Activated CD4-positive, alpha-beta T cell treated with anti-CD3 and anti-CD28 coated beads, Interleukin-2, amount 50 U/mL, for 48 hours (primary cell): ENCODE results near the gene COA7.
A peak's percentile ranks its signal among the peaks of the same experiment; 100 is the strongest.
"Not testable (repeated sequence)": the region's sequence is repeated elsewhere in the genome, so short reads cannot be mapped to it uniquely, and the experiment has no call there.

ENCODE experiments used
- DNase-seq, 2 experiments: peaks; one replicate each; pipeline ENCODE4 v3.0.0-alpha.2; 2020

COA7 gene

DNA sequence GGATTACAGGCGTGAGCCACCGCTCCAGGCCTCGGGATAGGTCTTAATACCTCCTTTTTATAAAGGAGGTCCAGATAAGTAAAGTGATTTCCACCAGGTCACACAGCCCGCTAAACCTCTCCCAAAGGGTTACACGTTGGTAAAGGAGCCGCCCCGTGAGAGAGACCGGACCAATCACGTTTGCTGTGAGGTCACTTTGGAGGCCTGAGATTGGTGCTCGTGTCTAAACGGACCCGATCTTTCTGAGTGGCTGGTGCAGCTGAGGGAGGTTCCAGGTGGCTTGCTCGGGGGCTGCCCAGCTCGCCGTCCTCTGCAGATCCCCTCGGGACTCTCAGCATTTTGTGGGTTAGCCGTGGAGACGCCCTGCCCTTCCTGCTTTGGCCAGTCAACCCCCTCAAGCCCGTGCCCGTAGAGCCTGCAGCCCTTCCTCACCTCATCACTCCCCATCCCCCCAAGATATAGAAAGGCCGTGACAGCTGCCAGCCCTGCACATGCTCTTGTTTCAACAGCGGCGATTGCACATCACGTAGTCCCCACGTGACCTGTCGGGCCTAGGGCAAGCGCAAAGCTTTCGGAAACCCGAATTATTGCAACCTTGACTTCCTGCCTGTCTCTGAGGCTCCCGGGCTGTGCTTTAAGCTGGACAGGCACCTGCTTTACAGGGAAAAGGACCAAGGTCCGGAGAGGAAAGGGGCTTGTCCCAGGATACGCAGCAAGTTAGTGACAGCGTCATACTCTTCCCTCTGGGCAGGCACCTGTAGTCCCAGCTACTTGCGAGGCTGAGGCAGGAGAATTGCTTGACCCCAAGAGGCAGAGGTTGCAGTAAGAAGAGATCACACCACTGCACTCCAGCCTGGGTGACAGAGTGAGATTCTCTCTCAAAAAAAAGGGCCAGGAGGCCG is 5.0 kb upstream of the COA7 start:
- peak; percentile 78 to 85 for DNase-seq

DNA sequence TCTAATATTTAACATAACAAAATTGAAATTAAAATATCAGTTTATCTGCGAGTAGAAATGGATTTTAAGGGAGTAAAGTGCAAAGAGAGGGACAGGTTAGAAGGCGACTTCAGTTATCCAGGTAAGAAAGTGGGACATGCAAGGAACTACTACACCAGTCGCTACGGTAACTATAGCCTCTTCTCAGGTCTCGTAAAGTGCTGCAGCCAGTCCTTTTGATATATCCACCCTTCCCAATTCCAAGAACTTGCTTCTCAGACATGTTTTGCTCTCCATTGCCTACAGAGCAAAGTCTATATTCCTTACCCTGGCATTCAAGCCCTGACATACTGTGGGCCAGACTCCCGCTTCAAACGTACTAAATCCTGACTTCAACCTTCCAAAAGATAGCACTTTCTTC is 2.5 kb downstream of the COA7 start:
- DNase-seq, result no peak

DNA sequence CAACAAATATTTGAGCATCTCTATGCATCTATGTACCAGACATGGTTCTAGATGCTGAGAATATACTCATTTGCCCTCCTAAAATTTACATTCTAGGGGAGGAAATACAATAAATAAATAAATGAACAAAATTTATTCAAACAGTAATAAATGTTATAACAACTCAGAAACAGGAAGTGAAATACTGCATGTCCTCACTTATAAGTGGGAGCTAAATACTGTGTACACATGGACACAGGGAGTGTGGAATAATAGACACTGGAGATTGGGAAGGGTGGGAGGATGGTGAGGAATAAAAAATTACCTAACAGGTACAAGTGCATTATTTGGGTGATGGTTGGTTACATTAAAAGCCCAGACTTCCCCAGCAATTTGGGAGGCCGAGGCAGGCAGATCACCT is 4.3 kb downstream of the COA7 start:
- no peak for DNase-seq

DNA sequence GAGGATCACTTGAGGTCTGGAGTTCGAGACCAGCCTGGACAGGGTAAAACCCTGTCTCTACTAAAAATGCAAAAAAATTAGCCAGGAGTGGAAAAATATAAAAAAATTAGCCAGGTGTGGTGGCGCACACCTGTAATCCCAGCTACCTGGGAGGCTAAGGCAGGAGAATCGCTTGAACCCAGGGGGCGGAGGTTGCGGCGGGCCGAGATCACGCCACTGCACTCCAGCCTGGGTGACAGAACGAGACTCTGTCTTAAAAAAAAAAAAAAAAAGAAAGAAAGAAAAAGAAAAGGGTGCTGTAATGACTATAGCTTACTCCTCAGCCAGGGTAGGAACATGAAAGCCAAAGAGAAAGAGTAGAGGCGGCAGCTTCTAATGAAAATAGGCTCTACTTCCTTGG is 4.8 kb downstream of the COA7 start:
- not testable (repeated sequence) for DNase-seq

DNA sequence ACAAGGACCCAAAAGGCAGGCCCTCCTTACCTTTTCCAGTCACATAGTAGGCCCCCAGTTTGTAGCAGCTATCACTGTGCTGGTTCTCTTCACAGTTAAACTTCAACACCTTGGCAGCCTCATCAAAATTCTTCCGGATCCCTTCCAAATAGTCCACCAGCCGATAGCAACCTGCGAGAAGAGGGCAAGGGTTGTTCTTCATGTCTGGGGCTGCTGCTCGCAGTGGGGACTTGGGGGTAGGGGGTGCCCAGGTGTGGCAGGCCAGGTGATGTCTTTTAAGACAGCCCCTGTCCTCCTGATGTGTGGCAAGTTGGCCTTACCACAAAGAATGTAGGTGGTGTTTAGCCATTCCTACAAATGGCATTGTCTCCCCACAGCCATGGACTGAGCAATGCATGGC is 5.5 kb downstream of the COA7 start:
- DNase-seq, result no peak

DNA sequence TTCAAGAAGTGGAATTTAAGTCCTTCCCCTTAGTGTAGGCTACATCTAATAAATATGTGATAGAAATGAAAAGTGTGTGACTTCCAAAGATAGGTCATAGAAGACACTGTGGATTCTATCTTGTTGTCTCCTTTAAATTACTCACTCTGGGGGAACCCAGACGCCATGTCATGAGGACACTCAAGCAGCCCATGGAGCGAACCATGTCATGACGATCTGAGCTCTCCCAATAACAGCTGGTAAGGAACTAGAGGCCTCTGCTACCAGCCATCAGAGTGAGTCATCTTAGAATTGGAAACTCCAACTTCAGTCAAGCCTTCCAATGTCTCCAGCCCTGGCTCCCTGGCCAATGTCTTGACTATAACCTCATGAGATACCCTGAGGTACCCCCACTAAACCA is 6.3 kb downstream of the COA7 start:
- DNase-seq, result no peak

DNA sequence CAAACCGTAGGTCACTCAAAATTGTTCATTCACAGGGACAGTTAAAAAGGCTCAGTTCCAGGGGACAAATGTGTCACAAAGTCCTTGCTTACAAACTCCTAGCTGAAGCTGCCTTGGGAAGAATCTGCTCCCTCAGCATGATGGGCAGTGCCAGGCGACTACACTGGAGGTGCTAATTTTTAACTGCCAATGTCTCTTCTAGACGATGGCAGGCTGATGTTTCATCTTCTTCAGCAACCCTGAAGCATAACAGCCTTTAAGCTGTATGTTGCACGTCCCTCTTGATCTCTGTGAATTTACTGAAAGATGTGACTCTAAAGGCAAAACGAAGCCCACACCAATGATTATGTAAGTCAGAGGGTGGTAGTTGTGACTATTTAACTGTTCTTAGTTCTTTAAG is 11.3 kb downstream of the COA7 start:
- no peak for DNase-seq

DNA sequence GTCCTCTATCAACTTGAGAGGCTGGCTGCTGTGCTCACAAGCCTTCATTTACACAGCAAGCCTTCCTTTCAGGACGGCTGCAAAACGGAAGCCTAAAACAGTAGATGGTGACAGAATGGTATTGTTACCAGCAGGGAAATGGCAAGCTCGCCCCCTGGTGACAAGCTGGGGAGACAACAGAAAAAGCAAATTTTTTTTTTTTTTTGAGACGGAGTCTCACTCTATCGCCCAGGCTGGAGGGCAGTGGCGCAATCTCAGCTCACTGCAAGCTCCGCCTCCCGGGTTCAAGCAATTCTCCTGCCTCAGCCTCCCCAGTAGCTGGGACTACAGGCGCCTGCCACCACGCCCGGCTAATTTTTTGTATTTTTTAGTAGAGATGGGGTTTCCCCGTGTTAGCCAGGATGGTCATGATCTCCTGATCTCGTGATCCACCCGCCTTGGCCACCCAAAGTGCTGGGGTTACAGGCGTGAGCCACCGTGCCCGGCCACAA is 11.8 kb downstream of the COA7 start:
- peak; percentile 75 to 79 for DNase-seq

DNA sequence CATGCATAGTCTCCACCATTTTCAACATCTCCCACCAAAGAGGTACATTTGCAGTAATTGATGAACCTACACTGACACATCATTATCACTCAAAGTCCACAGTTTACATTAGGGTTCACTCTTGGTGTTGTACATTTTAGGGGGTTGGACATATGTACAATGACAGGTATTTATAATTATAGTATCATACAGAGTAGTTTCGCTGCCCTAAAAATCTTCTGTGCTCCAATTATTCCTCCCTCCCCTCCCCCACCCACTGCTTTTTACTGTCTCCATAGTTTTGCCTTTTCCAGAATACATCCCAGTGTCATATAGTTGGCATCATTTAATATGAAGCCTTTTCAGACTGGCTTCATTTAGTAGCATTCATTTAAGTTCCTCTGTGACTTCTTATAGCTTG is 13.6 kb downstream of the COA7 start:
- DNase-seq, result no peak

DNA sequence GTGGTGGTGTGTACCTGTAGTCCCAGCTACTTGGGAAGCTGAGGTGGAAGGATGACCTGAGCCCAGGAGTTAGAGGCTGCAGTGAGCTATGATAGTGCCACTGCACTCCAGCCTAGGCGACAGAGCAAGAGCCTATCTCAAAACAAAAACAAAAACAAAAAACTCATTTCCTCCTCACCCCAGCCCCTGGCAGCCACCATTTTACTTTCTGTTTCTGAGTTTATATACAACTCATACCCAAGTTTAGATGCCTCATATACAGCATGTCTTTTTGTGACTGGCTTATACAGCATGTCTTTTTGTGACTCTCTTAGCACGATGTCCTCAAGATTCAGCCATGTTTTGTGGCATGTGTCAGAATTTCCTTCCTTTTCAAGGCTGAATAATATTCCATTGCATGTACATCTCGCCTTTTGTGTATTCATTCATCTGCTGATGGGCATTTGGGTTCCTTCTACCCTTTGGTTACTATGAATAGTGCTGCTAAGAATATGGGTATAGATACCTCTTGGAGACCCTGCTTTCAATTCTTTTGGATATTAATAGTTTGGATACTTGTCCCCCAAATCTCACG is 14.7 kb downstream of the COA7 start:
- no peak for DNase-seq

DNA sequence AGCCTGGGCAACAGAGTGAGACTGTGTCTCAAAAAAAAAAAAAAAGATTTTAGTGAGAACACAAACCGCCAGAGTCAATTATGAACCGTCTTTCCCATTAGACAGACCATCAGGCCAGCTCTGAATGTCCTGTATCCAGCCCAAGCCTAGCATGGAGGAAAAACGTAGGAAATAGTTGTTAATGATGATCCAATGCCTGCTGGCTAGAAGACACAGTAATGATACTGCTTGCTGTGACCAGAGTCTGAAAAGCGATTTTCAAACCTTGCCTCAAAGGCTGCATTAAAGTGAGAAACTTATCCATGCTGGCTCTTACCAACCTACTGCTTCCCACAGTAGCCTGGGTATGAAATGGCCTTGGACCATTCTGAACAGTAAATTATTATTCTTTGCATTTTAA is 17.0 kb downstream of the COA7 start:
- no peak for DNase-seq

DNA sequence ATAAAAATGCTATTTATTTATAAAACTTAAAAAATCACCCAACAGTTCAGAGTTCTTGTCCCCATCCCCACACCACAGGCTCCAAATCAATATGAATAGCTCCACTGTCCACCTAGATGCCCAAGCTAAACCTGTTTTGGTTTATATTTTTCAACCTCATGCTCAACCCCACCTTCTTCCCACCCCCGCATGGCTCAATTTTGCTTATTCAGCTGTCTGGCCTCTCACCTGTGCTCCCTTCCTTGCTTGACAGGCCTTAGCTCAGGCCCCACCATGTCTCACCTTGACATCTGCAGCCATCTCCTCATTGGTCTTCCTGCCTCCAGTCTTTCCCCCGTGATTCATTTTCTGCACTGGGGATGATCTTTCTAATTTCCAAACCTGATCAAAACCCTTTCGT is 17.8 kb downstream of the COA7 start:
- DNase-seq, result no peak

DNA sequence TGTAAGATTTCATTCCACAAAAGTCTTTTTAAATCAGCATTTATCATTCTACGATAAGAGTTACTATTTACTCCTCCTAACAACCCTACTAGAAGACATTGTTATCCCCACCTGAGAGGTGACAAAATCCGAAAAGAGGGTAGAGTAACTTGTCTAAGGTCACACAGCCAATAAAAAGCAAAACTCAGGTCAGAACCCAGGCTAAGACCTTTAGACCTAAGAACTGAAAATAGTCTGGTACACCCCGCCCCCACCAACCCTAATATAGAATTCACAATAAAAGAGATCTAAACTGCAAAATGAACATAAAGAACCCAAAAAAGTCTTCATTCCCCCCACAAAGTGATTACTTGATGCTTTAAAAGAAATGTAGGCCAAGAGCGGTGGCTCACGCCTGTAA is 18.6 kb downstream of the COA7 start:
- DNase-seq, result no peak

DNA sequence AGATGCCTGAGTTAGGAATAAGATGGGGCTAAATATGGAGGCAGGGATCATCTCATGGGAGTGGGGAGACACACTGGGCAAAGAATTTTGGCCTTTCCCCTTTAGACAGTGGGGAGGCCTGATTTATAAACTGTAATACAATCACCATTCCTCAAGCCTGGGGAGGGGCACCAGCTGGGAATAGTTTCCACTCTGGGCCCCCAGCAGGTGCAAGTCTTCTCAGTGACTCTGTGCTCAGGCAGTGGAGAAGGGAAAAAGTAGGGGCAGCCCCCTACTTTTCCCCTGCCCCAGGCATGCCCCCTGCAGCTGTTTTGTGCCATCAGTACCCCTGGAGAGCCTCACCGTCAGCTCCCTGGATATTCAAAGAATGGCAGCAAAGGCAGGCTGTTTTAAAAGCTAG is 19.1 kb downstream of the COA7 start:
- no peak for DNase-seq

DNA sequence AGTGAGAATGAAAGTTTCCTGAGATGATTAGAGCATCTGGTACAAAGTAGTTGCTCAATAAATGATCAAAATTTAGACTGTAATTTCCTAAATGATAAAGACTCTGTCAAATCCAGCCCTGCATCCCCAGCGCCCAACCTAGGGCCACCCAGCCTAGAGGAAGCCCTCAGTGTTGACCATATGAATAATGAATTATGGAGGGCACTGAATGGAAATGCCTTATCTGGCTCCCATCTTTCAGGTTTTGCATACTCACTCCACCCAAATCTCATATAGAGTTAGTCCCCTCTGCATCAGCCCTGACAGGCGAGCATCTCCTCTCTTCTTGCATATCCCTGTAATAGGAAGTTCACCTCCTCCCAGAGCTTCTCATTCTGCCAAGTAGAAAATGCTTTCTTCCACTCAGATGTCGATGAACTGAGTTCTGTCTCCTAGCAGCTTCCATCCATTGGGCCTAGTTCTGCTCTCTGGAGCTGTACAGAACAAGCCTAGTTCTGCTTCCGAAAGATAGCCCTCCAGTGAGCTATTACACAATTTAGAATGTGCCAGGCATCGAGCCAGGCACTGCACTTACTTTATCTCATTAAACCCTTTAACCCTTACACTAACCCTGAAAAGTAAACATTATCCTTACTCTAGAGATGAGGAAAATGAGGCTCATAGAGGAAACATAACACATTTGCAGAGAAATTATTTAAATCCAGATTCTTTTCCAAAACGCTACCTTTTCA is 20.9 kb downstream of the COA7 start:
- DNase-seq, result no peak

DNA sequence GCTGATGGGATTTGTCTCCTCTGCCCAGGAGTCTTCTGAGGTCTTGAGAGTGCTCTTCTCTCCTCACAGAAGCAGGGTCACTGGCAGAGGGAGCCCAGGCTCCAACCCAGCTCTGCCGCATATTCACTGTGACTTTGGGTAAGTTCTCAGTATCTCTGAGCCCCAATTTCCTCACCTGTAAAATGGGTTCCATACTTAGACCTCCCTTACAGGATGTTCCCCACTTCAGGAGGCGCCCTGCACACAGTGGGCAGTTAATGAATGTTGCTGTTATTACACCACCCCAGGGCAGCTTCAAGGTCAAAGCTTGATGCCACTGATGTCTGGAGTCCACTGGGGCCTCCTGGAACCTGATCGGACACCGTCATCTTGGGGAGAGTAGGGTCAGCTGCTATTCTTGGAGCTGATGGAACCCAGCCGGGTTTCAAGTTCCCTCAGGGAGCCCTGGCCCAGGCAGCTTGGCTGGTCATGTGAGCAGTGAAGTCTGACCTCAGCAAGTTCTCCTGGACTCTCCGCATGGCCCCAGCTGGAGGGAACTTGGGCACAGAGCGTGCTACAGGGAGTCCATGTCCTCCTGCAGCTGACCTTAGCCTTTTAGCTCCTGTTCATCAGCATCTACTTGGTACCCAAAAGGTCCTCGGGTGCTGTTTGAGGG is 21.8 kb downstream of the COA7 start:
- DNase-seq, result no peak

DNA sequence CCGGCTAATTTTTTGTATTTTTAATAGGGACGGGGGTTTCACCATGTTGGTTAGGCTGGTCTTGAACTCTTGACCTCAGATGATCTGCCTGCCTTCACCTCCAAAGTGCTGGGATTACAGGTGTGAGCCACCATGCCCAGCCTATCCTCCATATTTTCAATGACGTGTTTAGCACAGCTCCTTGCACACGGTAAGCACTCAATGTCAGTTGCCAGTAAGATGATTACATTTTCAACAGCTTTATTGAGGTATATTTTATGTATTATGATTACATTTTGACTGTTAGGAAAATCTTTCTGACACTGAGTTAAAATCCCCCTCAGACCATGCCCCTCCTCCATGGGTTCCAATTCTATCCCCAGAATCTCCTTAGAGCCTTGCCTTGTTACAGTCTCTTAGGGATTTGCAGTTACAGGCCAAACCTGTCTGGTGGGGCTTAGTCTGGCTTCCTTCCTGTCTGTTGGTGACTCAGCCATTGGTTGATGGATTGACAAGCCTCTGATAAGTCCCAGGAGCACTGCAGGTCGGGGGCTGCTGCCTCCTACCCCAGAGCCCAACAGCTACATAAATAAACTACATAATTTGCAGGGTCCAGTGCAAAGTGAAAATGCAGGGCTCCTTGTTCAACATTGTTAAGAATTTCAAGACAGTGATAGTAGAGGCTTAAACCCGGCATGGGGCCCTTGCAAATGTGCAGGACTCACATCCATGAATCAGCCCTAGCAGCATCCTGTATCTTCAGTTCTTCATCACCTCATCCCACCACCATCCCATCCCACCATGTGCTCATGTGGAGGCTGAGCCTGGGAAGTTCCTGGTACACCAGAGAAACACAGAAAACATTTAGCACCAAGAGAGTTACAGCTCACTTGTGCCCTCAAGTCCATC is 23.4 kb downstream of the COA7 start:
- no peak for DNase-seq

DNA sequence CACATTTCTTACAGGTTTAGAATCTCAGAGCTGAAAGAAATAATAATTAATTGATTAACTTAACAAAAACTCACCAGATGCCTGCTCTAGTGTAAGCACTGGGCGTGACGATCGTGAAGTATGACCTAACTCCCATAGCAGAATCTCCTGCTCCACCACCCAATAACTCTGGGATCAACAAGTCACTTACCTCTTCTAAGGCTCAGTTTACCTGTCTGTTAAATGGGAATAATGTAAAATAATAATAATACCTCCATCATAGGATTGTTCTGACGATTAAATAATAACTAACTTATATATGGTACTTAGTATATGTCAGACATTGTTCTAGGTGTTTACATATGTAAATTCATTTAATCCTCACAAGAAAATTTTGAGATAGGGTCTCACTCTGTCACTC is 24.6 kb downstream of the COA7 start:
- DNase-seq, result no peak

DNA sequence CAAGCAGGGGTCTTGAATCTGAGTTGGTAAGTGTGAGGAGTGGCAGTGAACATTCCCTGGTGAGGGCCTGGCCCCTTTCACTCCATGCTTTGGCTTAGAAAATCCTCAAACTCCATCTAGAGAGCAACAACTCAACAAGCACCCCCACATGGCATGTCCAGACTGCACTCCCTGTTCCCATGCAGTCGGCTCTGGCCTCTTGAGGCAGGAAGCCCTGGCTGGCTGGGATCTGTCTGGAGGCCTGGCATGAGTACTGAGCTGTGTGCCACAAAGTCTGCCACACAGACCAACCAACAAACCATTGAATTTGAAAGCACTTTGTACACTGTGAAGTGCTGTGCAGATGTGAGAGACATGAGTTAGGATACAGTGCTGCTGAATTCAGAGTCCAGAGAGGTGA is 25.2 kb downstream of the COA7 start:
- no peak for DNase-seq

DNA sequence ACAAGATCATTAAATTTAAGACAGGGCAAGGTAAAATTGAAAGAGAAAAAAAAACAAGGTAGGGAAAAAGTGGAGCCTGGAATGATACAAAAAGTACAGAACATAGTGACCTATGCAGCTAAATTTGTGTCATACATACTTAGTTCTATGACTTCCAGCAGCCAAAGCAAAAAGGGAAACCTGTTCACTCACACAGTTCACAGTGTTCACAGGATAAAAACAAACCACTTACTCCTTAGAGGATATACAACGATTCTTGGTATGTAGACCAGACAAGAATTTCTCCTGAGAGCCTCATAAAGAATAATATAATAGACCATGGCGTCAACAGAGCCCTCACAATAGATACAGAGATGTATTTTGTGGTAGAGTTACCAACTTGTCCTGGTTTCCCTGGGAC is 27.5 kb downstream of the COA7 start:
- no peak for DNase-seq

DNA sequence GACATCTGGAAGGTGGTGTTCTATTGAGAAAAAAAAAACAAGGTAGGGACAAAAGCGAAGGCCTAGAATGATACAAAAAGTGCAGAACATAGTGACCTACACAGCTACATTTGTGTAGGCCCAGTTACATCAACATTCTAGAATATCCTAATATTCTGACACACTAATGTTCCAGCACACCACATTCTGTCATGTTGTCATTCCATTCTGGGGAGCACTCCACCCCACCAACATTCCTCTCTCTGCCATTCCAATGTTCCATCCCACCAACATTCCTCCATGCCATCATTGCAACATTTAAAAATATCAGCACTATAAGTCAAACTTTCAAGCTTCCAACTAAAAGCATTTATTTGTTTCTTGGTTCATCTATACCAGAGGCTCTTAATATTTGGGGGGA is 28.5 kb downstream of the COA7 start:
- no peak for DNase-seq

DNA sequence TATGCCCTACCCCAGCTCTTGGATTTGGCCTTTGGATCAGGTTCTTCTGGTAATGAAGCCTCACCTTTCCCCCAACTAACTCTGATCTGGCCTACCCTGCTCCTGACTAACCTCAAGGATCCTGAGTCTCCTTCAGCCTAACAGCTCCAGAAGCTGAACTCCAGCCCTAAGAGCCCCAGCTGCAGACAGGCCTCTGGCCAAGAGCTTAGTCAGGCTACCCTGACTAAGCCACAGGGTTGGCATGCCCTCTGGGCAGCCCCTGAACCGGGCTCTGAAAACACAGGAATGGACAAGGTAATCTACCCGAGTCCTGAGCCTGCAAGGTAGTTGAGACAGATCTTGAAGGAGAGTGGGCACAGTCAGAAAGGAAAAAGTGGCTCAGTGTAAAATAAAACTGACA is 29.4 kb downstream of the COA7 start:
- DNase-seq, result no peak
